GM10266 (cell line): ENCODE measurements around the gene RRN3.
"Not testable (repeated sequence)": the region's sequence is repeated elsewhere in the genome, so short reads cannot be mapped to it uniquely, and the experiment has no call there.

ENCODE experiments used
- DNase-seq: peaks from one replicate; pipeline ENCODE4 v3.0.0; 2012; ENCODE audit errors: extremely low spot score
- TF ChIP-seq, protein P1 (sequence below): IDR thresholded peaks from 2 replicates; pipeline ENCODE4 v1.5.1; 2012; ENCODE audit warnings: mild to moderate bottlenecking, low read depth; ENCODE audit not compliant: control insufficient read depth, insufficient read depth; ENCODE audit errors: missing control alignments

RRN3 gene

DNA sequence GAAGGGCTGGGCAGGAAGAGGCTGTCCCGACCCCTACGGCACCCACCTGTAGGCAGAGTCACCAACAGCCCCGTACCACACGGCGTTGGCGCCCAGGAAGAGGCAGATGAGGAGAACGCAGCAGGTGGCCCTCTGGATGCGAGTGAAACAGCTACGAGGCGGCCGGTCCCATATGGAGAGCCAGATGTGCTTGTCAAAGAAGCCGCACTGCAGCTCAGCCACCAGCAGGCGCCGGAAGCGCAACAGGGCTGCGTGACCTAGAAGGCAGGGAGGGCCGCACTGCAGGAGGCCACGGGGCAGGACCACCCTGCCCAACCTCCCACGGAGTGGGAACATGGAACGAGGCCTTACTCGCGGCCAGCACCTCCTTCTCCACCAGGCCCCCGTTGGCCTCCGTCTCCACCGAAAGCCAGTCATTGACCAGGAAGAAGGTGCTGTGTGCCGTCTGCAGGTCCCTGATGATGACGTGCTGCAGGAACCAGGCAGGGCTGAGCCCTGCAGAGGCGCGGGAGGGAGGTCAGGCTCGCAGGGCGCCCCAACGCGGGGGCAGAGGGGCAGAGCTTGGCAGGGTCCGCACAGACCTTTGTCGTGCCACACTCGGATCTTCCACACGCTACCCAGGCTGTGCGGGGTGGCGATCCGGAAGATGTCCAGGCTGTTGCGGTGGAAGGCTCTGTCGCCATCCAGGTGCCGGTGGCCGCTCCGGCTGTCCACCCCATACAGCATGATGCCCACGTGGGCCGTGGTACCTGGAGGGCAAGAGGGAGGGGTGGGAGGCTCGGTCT lies 33.8 kb upstream of the RRN3 start:
- not testable (repeated sequence) for DNase-seq

DNA sequence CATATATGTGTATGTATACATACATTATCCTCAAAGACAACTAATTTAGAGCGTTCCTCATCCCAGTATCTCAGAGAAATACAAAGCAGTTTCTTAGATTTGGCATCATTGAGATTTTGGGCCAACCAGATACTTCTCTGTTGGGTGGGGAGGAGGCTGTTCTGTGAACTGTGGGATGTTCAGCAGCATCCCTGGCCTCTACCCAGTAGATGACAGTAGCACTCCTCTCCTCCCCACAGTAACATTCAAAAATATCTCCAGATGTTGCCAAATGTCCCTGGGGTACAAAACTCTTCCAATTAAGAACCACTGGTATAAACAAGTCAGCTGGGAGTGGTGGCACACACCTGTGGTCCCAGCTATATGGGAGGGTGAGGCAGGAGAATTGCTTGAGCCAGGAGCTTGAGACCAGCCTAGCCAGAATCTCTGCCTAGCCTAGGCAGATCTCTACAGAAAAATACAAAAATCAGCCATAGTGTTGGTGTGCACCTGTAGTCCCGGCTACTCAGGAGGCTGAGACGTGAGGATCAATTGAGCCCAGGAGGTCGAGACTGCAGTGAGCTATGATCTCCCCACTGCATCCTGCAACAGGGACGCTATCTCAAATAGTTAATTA lies 6.4 kb upstream of the RRN3 start:
- DNase-seq: not testable (repeated sequence)

DNA sequence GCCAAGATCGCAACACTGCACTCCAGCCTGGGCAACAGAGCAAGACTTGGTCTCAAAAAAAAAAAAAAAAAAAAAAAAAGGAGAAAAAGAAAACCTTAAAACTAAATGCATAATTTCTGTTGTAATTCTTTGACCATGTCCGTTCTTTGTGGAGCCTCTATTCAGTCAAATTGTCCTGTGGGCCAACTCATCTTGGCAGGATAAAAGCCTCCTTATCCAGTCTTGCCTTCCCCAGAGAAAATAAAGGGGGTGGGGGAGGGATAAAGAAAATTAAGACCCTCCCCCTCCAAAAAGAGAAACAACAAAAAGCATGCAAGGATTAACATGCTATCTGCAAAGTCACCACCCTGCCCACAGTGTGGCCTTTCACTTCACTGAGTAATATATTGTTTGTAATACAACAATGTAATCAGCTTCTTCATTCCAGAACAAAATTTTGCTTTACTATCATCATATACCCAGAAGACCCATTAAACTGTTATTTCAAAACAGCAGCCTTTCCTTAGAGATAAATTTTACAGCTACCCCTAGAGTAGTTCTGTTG lies 5.4 kb upstream of the RRN3 start:
- not testable (repeated sequence) for DNase-seq

DNA sequence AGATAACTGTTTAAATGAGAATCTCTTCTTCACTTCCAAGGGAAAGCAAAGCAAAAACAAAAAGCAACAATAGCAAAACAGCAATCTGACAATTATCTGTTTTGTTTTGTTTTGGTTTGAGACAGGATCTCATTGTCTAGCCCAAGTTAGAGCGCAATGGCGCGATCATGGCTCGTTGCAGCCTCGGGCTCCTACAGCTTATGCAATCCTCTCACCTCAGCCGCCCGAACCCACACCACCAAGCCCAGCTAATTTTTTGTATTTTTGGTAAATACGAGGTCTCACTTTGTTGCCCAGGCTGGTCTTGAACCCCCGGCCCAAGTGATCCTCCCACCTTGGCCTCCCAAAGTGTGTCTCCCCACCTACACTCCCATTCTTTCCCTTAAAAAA lies 2.5 kb upstream of the RRN3 start:
- not testable (repeated sequence) for DNase-seq

DNA sequence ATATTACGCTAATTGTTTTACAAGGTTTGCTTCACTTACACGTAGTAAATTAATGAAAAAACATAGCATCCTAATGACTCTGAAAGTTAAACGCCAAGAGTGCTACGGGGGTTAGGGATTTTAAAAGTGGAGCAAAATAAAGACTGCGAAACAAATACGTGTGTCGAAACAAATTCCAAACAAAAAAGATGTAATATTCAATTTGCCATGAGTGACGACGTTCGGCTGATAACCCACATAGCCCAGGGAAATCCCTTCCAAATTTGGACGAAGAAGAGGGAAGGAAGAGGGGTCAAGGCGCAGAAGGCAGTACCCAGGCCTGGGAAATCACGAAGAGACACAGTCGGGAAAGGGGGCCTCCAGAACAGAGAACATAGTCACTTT lies 509 bp downstream of the RRN3 start:
- DNase-seq: not testable (repeated sequence)

DNA sequence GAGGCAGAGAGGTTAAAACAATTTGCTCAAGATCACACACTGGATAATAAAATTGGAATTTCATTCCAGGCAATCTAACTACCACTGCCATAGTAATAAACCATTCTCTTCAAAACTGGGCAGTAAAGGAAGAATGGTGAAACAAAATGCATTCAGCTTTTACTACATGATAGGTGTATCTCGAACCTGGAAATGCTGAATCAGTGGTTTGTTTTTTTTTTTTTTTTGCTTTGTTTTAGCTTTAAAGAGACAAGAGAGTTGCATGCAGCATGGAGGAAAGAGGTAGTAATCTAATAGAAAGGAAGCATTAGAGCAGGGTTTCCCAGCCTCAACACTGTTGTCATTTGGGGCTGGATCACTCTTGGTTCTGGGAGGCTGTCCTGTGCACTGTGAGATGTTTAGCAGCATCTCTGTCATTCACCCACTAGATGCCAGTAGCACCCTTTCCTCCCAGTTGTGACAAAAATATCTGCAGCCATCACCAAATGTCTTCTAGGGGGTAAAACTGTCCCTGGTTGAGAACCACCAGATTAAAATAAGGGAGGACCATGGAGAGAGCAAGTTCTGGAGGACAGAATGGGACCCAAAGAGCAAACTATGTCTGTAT lies 3.3 kb downstream of the RRN3 start:
- not testable (repeated sequence) for DNase-seq

DNA sequence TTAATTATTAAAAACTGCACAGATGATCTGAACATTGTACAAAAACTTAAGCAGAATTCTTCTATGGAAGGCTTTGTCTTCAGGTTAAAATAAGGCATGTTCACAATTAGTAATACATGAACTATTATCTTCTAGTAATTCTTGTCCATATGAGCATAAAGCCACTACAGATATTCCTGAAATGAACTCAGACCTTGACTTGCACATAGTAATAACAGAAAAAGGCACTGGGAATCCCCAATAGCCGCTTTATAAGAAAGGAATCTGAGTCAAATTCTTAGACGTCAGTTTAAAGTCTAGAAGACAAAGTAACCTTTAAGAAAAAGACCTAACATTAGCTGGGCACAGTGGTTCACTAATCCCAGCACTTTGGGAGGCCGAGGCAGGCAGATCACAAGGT lies 11.3 kb downstream of the RRN3 start:
- DNase-seq: not testable (repeated sequence)

DNA sequence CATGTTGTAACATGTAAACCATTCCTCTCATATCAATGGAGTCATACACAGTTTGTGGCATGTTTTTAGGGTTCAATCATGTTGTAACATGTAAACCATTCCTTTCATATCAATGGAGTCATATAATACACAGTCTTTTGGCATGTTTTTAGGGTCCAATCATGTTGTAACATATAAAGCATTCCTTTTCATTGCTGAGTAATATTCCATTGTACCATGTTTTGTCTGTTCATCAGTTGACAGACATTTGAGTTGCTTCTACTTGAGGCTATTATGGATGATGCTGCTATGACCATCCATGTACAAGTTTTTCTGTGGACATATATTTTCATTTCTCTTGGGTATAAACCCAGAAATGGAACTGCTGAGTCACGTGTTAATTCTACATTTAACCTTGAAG lies 13.2 kb downstream of the RRN3 start:
- DNase-seq: not testable (repeated sequence)

DNA sequence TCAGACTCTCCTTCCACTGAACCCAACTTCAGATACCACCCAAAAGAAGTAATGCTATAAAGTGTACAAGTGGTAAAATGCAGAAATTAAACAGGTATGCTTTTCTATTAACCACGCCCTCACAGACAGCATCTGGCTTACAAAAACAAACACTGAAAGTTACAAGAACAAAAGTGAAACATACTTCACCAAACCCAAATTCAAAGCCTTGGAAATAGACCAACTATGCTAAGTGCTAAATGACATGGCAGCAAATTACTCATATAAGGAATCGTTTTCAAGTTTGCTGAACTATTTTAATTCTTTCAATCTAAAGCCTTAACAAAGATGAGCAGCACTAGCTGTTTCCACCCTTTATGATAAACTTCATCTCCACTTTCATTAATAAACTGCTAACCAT lies 17.9 kb downstream of the RRN3 start:
- DNase-seq: not testable (repeated sequence)

DNA sequence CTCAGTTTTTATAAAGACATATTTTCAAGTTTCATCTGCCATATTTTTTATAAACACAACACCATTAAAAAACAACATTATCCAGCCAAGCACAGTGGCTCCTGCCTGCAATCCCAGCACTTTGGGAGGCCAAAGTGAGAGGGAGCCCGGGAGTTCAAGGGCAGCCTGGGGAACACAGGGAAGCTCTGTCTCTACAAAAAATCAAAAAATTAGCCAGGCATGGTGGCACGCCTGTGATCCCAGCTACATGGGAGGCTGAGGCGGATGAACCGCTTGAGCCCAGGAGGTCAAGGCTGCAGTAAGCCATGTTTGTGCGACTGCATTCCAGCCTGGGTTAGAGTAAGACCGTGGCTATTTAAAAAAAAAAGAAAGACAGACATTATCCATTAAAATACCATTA lies 21.0 kb downstream of the RRN3 start:
- TF ChIP-seq, protein P1, sequence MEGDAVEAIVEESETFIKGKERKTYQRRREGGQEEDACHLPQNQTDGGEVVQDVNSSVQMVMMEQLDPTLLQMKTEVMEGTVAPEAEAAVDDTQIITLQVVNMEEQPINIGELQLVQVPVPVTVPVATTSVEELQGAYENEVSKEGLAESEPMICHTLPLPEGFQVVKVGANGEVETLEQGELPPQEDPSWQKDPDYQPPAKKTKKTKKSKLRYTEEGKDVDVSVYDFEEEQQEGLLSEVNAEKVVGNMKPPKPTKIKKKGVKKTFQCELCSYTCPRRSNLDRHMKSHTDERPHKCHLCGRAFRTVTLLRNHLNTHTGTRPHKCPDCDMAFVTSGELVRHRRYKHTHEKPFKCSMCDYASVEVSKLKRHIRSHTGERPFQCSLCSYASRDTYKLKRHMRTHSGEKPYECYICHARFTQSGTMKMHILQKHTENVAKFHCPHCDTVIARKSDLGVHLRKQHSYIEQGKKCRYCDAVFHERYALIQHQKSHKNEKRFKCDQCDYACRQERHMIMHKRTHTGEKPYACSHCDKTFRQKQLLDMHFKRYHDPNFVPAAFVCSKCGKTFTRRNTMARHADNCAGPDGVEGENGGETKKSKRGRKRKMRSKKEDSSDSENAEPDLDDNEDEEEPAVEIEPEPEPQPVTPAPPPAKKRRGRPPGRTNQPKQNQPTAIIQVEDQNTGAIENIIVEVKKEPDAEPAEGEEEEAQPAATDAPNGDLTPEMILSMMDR: no peak
- no peak for DNase-seq

DNA sequence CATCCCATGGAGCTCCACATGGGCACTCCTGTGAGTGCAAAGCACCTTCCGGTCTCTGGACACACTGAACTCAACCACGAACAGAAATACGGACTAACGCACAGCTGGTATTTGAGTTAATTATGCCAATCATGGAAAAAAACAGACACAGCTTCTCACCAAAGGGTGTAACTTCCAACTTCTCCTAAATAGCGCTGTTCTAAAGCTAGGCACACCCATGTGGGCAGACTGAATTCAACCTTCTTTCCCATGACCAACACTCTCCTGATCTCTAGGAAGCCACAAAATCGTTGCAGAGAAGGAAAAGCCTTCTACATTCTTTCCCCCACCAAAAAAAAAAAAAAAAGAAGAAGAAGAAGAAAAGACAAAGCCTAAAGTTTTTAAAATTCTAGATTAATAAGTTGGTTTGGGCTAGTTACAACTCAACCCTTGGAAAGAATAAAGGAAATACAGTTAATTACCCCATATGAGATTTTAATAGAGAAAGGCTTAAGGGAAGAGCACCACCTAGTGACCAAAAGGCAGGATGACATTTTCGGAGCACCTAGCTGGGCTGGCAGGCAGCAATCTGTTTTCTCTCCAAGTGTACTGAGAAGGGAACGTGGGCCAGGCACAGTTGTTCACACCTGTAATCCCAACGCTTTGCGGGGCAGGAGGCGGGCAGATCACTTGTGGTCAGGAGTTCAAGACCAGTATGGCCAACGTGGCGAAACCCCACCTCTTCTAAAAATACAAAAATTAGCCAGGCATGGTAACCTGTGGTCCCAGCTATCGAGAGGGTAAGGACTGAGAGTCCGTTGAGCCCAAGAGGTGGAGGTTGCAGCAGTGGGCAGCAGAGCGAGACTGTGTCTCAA lies 21.9 kb downstream of the RRN3 start:
- not testable (repeated sequence) for DNase-seq

DNA sequence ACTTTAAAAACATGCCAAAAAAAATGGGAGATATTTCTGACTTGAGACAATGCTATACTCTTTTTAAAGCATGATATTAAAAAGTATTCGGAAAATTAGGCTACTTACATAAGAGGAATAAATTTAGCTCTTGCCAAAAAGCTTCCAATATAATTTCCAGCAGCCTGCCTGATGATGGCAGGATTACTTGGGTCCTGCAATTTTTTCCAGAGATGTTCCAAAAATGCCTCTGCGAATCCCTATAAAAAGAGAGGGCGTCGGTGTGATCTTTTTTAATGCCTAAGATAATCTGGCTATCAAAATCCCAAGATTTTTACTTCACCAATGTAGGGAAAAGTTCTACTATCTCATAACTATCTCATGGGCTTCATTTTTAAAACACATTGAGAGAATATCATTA lies 23.1 kb downstream of the RRN3 start:
- DNase-seq: not testable (repeated sequence)

DNA sequence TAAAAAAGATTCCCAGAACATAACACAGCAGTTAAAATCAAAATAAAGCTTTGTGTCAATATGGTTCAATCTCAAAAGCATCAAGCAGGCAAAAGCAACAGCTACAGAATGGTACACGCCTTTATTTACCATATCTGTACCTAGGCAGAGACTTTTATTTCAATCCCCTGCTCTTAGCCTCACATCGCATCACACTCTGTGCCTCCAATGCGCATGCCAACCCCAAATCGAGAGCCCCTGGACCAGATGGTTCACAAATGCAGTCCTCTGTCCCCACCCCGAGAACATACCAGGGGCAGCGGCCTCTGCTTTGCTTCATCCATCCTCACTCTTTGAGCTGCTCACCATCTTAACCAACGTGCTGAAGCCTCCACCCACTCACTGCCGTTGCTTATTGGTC lies 27.4 kb downstream of the RRN3 start:
- DNase-seq: not testable (repeated sequence)

DNA sequence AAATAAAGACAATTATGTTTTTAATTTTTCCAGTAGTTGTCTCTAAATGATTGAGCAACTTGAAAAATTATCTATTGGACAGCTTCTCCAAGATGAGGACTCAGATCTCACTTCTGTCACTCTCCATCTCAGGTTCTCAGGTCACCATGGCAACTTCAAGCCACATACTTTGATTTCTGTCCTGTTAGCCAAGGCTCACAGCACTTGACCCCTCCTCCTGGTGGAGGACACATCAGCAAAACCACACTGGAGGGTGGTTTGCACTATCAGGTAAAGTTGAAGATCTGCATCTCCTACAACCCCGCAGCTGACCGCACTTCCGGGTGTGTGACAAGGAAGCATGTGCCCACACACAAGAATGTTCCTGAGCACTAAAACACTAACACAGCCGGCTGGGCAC lies 28.1 kb downstream of the RRN3 start:
- not testable (repeated sequence) for DNase-seq

DNA sequence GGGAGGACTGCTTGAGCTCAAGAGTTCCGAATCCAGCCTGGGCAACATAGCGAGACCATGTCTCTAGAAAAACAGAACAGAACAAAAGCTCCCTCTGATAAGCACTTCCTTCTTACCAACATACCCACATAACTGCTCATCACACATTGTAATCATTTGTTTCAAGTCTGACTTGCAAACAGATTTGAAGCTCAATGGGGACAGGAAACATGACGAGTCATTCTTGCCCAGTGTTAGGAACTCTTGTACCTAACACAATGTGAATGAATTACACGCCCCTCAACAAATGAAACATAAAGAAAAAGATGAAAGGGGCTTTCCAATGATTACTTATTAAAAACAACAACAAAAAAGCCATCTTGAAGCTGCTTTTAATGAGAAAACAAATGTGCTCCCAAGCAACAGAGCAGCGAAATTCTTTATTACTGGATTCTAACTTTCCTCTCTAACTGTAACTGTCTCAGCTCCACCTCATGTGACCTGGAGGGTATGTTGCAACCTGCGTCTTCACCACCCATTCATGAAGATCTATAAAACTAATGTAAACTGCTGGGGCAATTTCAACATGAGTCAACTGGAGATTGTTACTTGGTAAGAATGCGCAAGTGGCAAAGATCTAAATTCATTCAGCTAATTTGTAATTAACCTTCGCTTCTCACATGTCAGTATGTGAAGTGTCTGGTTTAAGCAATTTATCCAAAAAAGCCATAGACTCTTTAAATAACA lies 31.8 kb downstream of the RRN3 start:
- not testable (repeated sequence) for DNase-seq
